GM12891 (cell line): Measurements from ENCODE around the gene C1orf53.
"Not testable (repeated sequence)": the region's sequence is repeated elsewhere in the genome, so short reads cannot be mapped to it uniquely, and the experiment has no call there.

Source experiments
- DNase-seq: peaks from one replicate; pipeline ENCODE4 v3.0.0; 2011; ENCODE audit warnings: low spot score; ENCODE audit not compliant: insufficient read length
- FAIRE-seq: peaks from 2 replicates; lab custom pipeline; 2011; peaks lifted over from hg19 to GRCh38; lab: Jason Lieb, UNC
- PAX5 ChIP-seq: IDR thresholded peaks from 2 replicates; pipeline ENCODE4 v1.6.1; 2011; ENCODE audit warnings: low read length, moderate library complexity, mild to moderate bottlenecking; ENCODE audit not compliant: insufficient read depth, severe bottlenecking
- POLR2A ChIP-seq: IDR thresholded peaks from 2 replicates; pipeline ENCODE4 v1.6.1; 2011; ENCODE audit warnings: low read depth, low read length, control low read depth
- POLR2AphosphoS5 ChIP-seq: IDR thresholded peaks from 2 replicates; pipeline ENCODE4 v1.6.1; 2011; ENCODE audit warnings: low read depth, low read length, control low read depth
- POU2F2 ChIP-seq: IDR thresholded peaks from 2 replicates; pipeline ENCODE4 v1.6.1; 2011; ENCODE audit warnings: low read depth, mild to moderate bottlenecking, control low read depth, low read length, moderate library complexity
- SPI1 ChIP-seq: IDR thresholded peaks from 2 replicates; pipeline ENCODE4 v1.6.1; 2011; ENCODE audit warnings: low read depth, low read length, control low read depth
- TAF1 ChIP-seq: IDR thresholded peaks from 2 replicates; pipeline ENCODE4 v1.6.1; 2011; ENCODE audit warnings: low read depth, low read length, control low read depth

C1orf53 gene

GRCh38 chr1:197937892-197938291 is 35.5 kb downstream of the C1orf53 start:
- DNase-seq: no peak
- no peak for FAIRE-seq

GRCh38 chr1:197939159-197939980 is 36.9 kb downstream of the C1orf53 start:
- FAIRE-seq, DNase-seq: not testable (repeated sequence)

More at GRCh38 chr1:197937892-197938291, 35.5 kb downstream of the C1orf53 start:
- TF ChIP-seq SPI1: no peak
- no peak for TF ChIP-seq PAX5
- no peak for TF ChIP-seq POU2F2
- TF ChIP-seq POLR2A: no peak
- TF ChIP-seq TAF1: no peak
- no peak for TF ChIP-seq POLR2AphosphoS5

- TF ChIP-seq POLR2A: no peak
- TF ChIP-seq TAF1: no peak
- TF ChIP-seq PAX5: no peak
- TF ChIP-seq POLR2AphosphoS5: no peak
- no peak for TF ChIP-seq SPI1
- TF ChIP-seq POU2F2: no peak
- DNase-seq (no peak), FAIRE-seq (no peak)
Measured at GRCh38 chr1:197942042-197942441, 39.6 kb downstream of the C1orf53 start.

- FAIRE-seq (no peak), DNase-seq (no peak)
- TF ChIP-seq PAX5 (no peak), POU2F2 (no peak), TAF1 (no peak), SPI1 (no peak), POLR2AphosphoS5 (no peak)
Measured at GRCh38 chr1:197944485-197944884, 42.1 kb downstream of the C1orf53 start.

- FAIRE-seq: no peak
- DNase-seq: no peak
- no peak for TF ChIP-seq TAF1
- TF ChIP-seq POLR2A: no peak
- TF ChIP-seq POU2F2: no peak
- TF ChIP-seq PAX5: no peak
- TF ChIP-seq POLR2AphosphoS5: no peak
- TF ChIP-seq SPI1: no peak
Measured at GRCh38 chr1:197948926-197949899, 46.8 kb downstream of the C1orf53 start.

- DNase-seq (no peak), FAIRE-seq (no peak)
- TF ChIP-seq TAF1 (no peak), PAX5 (no peak), POLR2AphosphoS5 (no peak), SPI1 (no peak), POLR2A (no peak), POU2F2 (no peak)
Measured at GRCh38 chr1:197951089-197951488, 48.7 kb downstream of the C1orf53 start.

- TF ChIP-seq POLR2AphosphoS5 (no peak), PAX5 (no peak), SPI1 (no peak), TAF1 (no peak)
- DNase-seq (no peak), FAIRE-seq (no peak)
Measured at GRCh38 chr1:197951617-197952175, 49.3 kb downstream of the C1orf53 start.

- FAIRE-seq, DNase-seq: not testable (repeated sequence)
Measured at GRCh38 chr1:197953472-197953871, 51.0 kb downstream of the C1orf53 start.

GRCh38 chr1:197954718-197955418 is 52.4 kb downstream of the C1orf53 start:
- no peak for FAIRE-seq
- DNase-seq: no peak
- TF ChIP-seq TAF1 (no peak), POLR2A (no peak), PAX5 (no peak), POLR2AphosphoS5 (no peak), SPI1 (no peak), POU2F2 (no peak)
